A673 (cell line): Measurements from ENCODE around the gene SRGAP2C. TPM values are rescaled to one million over a fixed set of nuclear protein-coding genes. Genes with fewer than 3 reads are reported as not detected.
A peak's percentile ranks its signal among the peaks of the same experiment; 100 is the strongest.
"Not testable (repeated sequence)": the region's sequence is repeated elsewhere in the genome, so short reads cannot be mapped to it uniquely, and the experiment has no call there.

ENCODE experiments used
- Bru-seq: library from RNA; stranded (reverse); fragments of 400-500 nt; gene quantifications from one replicate; lab custom pipeline; 2021; lab: Mats Ljungman, UMichigan
- BruChase-seq, 2 experiments: library from RNA; stranded (reverse); fragments of 400-500 nt; gene quantifications; one replicate each; lab custom pipeline; 2021; lab: Mats Ljungman, UMichigan
- BruUV-seq: library from RNA; stranded (reverse); fragments of 400-500 nt; replicated peaks from 2 replicates; lab custom pipeline; 2021; lab: Mats Ljungman, UMichigan
- CTCF ChIA-PET: fragments of 300-600 bp; sonication (Branson Sonifier 250); formaldehyde crosslinking; loops from one replicate; lab custom pipeline; 2022; ENCODE audit warnings: antibody characterized with exemption; lab: Charles Lee
- POLR2A ChIA-PET: fragments of 300-600 bp; sonication (Branson Sonifier 250); formaldehyde crosslinking; loops from one replicate; lab custom pipeline; 2022; ENCODE audit warnings: antibody characterized with exemption; ENCODE audit not compliant: low non-redundant PET; lab: Charles Lee
- DNase-seq: peaks from one replicate; pipeline ENCODE4 v3.0.0-alpha.2; 2015; ENCODE audit warnings: low spot score
- H3K27ac ChIP-seq: fragments of 200-600 bp; sonication (generic); 2 replicates; pipeline ENCODE4 v1.5.1; 2016; ENCODE audit warnings: mixed run types, low read depth, mild to moderate bottlenecking, mixed read lengths, antibody characterized with exemption, low read length; ENCODE audit not compliant: poor library complexity, severe bottlenecking
- H3K27me3 ChIP-seq: fragments of 200-600 bp; sonication (generic); replicated peaks from 2 replicates; pipeline ENCODE4 v1.6.1; 2017; ENCODE audit warnings: mixed run types, low read depth, mild to moderate bottlenecking, mixed read lengths, antibody characterized with exemption, low read length; ENCODE audit not compliant: insufficient read depth, poor library complexity
- H3K36me3 ChIP-seq: fragments of 200-600 bp; sonication (generic); 2 replicates; pipeline ENCODE4 v1.6.1; 2016; ENCODE audit warnings: mixed run types, mild to moderate bottlenecking, mixed read lengths, antibody characterized with exemption, low read length; ENCODE audit not compliant: insufficient read depth, poor library complexity, severe bottlenecking
- H3K4me1 ChIP-seq: fragments of 200-600 bp; sonication (generic); 2 replicates; pipeline ENCODE4 v1.6.1; 2017; ENCODE audit warnings: mixed run types, mild to moderate bottlenecking, mixed read lengths, antibody characterized with exemption, low read length; ENCODE audit not compliant: insufficient read depth, poor library complexity, severe bottlenecking
- H3K4me3 ChIP-seq: fragments of 200-600 bp; sonication (generic); 2 replicates; pipeline ENCODE4 v1.5.1; 2016; ENCODE audit warnings: low read depth, mixed run types, mild to moderate bottlenecking, mixed read lengths, low read length; ENCODE audit not compliant: poor library complexity, severe bottlenecking
- H3K9me3 ChIP-seq: fragments of 200-600 bp; sonication (generic); 2 replicates; pipeline ENCODE4 v1.6.1; 2016; ENCODE audit warnings: mixed run types, low read depth, mild to moderate bottlenecking, mixed read lengths, antibody characterized with exemption, low read length; ENCODE audit not compliant: poor library complexity, severe bottlenecking
- intact Hi-C: fragments of 100-400 bp; cut with micrococcal nuclease; formaldehyde crosslinking; loops from one replicate; pipeline ENCODE4 v1.10.0; 2022; ENCODE audit not compliant: unreplicated experiment
- long read RNA-seq: library from polyadenylated mRNA; stranded (forward); transcript quantifications from one replicate; pipeline ENCODE4 v2.0.0, GENCODE V29; 2022
- total RNA-seq: library from RNA; stranded (reverse); gene quantifications from 2 replicates; pipeline ENCODE4 v1.2.3, GENCODE V29; 2021

Gene SRGAP2C
- total RNA-seq = 47.8 and 50.3 TPM in 2 replicates
- Bru-seq, nascent RNA = percentile 79 among the genes with signal in this experiment
- BruChase-seq, experiment 1, labeled RNA remaining after a 2-hour chase = percentile 68 among the genes with signal in this experiment
- percentile 66 among the genes with signal in this experiment for BruChase-seq, experiment 2, labeled RNA remaining after a 6-hour chase
- long read RNA-seq, full-length matches to known transcripts = 31 of 60 reads
- long read RNA-seq, partial matches to known transcripts = 5 of 60 reads
- long read RNA-seq, other reads (novel, unspliced or antisense) = 24 of 60 reads

DNA sequence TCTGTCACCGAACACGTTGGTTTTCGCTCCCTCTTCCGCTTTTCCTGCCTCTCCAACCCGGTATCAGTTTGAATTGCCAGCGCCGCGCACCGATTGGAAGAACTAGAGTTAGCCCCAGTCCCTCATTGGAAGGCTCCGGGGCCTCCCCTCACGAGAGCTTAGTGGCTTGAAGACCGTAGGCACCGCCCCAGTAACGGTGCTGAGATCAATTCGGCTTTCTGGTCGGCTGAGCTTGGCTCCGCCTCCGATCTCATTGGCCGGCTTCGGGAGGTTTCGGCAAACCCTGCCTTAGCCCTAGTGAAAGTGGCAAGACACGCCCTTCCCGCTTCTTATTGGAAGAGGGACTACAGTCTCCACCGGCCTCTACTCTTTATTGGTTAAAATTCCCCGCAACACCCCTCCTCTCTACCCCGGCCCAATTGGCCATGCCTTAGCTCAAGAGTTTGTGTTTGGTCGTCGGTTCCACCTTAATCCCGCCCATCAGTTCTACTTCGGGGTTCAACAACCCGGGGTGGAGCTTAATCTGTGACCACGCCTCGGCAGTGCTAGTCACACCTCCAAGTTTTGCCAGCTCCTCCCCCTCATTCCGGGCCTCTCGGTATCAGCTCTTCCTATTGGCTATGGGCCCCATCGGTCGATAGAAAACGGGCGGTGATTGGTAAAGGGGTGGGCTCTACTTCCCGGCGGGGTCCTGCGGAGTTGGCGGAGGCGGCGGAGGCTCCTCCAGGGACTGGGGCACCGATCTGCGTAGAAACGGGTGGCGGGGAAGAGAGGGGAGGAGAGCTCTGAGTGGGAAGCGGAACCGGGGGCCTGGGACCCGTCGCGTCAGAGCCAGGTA is at the start of gene SRGAP2C, which contains the start of gene FAM72B:
Gene SRGAP2C, plus strand, starts transcription at position 686 of the 838 bp plus-strand sequence. CDS start 2,472 bp downstream, outside the sequence.
Gene FAM72B, minus strand, starts transcription at position 51 of the 838 bp plus-strand sequence. CDS start 851 bp downstream, outside the sequence.
- H3K9me3 ChIP-seq, H3K36me3 ChIP-seq, POLR2A ChIA-PET, intact Hi-C loops, BruUV-seq, H3K27me3 ChIP-seq, H3K4me1 ChIP-seq, CTCF ChIA-PET: not testable (repeated sequence)
- DNase-seq = peak; percentile 100
- Histone ChIP-seq H3K27ac (peak within 1 kb of the TSS; percentile 57), H3K4me3 (peak within 1 kb of the TSS; percentile 48)

GRCh38 chr1:121140393-121140792 is 44.4 kb upstream of the SRGAP2C start:
- H3K27me3 ChIP-seq, intact Hi-C loops, POLR2A ChIA-PET, H3K4me1 ChIP-seq, H3K9me3 ChIP-seq, H3K36me3 ChIP-seq, H3K4me3 ChIP-seq, BruUV-seq, CTCF ChIA-PET, H3K27ac ChIP-seq, DNase-seq: not testable (repeated sequence)

DNA sequence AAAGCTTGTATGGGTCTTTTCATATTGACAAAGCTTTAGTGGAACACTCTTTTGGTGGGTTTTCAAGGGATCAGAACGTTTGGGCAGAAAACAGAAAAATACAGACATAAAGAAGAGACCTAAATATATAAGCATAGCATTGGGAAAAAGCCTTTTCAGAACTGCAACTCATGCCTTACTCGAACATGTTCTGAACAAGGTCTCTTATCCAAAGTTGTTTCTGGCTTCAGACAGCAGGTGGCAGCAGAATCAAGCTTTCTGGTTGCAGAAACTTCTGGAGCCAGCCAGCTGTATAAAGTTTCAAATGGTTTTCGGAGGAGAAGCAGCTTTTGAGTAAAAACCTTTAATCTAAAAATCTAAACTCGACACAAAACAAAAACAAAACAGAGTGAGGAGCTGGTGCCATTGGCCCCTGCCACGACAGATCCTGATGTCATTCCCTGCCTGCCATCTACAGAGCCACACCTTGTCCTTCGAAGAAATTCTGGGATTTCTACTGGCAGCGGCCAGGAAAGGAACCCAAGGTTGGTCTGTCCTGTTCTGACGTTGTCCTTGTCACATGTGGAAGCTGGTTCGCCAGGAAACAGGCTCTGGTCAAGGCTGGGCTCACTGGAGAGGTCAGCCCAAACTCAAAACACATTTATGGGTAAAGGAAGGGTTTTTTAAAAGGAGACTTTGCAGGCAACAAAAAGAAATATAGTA is 36.1 kb upstream of the SRGAP2C start:
- H3K4me1 ChIP-seq, H3K27me3 ChIP-seq, intact Hi-C loops, H3K9me3 ChIP-seq, H3K4me3 ChIP-seq, DNase-seq, POLR2A ChIA-PET, H3K27ac ChIP-seq, CTCF ChIA-PET, H3K36me3 ChIP-seq, BruUV-seq: not testable (repeated sequence)

DNA sequence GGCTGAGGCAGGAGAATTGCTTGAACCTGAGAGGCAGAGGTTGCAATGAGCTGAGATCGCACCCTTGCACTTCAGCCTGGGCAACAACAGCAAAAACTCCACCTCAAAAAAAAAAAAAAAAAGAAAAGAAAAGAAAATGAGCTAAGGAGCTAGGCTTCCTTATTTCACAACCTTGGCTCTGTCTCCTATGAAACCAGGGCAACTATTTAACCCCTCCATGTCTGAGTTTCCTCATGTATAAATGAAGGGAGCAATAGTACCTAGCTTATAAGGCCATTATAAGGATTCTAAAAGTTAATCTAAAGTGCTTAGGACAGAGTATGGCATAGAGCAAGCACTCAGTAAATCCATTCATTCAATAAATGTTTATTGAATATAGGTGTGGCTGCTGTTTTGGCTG is 33.5 kb upstream of the SRGAP2C start:
- CTCF ChIA-PET, BruUV-seq: not testable (repeated sequence)

DNA sequence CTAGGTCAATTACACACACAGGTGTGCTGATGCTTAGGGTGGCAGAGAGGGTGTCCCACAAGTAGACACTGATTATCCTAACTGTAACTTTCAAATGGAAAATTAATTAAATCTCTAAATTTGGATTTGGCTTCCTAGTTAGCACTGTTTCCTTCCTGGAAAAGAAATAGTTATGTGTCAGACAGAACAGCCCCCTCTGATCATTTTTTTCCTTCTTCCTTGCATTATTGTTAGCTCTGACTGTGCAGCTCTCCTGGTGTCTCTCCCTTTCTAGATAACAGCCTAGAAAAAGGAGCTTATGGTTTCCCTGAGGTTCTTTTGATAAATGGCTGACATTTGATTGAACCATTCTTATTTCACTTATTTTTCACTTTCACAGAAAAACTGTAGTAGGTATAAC is 32.0 kb upstream of the SRGAP2C start:
- H3K27me3 ChIP-seq, H3K4me1 ChIP-seq, DNase-seq, H3K27ac ChIP-seq, CTCF ChIA-PET, H3K4me3 ChIP-seq, BruUV-seq, H3K36me3 ChIP-seq, POLR2A ChIA-PET, H3K9me3 ChIP-seq, intact Hi-C loops: not testable (repeated sequence)

More for the DNA sequence above, 33.5 kb upstream of the SRGAP2C start:
- H3K9me3 ChIP-seq, H3K36me3 ChIP-seq, H3K4me3 ChIP-seq, H3K27me3 ChIP-seq, POLR2A ChIA-PET, intact Hi-C loops, H3K4me1 ChIP-seq, DNase-seq, H3K27ac ChIP-seq: not testable (repeated sequence)

DNA sequence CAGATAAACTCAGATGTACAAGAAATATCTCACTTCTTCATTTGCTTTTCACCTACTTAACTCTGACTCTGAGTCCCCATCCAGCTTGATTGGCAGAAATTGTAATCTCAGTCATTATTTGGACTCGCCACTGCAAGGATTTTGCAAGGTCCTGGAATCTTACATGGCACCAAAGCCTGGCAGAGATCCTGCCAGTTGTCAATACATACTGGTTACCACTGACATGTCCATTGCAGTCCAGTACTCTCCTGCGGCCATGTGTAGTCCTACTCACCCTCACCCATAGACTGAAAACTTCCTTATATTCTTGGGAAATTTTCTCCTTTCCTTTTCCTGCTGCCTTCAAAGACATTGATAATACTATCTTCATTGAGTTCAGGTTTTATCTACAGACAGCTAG is 30.0 kb upstream of the SRGAP2C start:
- DNase-seq, H3K27me3 ChIP-seq, POLR2A ChIA-PET, H3K9me3 ChIP-seq, CTCF ChIA-PET, H3K36me3 ChIP-seq, intact Hi-C loops, H3K4me1 ChIP-seq, H3K27ac ChIP-seq, H3K4me3 ChIP-seq, BruUV-seq: not testable (repeated sequence)
